ENCODE data around the gene SLC39A10. TPM values are rescaled to one million over a fixed set of nuclear protein-coding genes. Genes with fewer than 3 reads are reported as not detected.
A peak's percentile ranks its signal among the peaks of the same experiment; 100 is the strongest.

Gene SLC39A10
- total and polyA plus RNA-seq, 9 of the 15 experiments (the other 6 are each of a cell fraction or from before 2014, with no cell fraction given), result 12.5 to 40.1 (median 23.1) TPM

DNA sequence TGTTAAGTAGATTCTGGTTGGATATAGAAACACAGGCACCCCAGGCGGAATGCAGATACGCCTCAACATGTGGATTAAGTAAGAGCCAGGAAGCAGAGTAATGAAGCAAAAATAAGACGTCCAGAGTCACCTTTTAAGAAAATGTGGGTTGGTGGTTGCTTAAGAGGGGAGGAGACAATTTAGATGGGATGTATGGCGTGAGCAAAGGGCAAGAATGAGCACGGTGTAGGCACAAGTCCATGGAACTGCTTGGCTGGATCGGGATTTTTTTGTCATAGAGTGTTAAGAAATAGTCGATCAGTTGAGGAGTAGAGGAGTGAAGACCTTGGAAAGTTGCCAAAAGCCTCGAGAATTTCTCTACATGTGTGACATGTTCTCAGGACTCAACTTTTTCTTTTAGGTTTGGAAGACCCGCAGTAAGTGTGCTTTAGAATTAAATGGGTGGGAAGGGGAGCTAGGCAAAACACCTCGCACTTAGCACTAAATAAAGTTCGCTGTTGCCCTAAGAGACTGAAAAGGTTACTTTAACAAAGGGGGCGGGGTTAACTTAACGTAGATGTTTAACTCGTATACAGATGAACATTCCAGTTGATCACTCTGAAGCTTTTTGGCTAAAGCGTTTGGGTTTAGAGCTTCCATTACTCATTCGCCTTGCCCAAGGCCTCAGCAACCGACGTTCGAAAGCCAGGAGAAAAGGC is 716 bp upstream of the SLC39A10 start (continued):
- TF ChIP-seq PCBP1 (IDR thresholded peaks at IDR 0.05; ENCODE audit: low read depth, low read length, poor library complexity, severe bottlenecking), result no peak
- TF ChIP-seq, protein P1, sequence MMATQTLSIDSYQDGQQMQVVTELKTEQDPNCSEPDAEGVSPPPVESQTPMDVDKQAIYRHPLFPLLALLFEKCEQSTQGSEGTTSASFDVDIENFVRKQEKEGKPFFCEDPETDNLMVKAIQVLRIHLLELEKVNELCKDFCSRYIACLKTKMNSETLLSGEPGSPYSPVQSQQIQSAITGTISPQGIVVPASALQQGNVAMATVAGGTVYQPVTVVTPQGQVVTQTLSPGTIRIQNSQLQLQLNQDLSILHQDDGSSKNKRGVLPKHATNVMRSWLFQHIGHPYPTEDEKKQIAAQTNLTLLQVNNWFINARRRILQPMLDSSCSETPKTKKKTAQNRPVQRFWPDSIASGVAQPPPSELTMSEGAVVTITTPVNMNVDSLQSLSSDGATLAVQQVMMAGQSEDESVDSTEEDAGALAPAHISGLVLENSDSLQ (IDR thresholded peaks at IDR 0.05), result no peak
- TF ChIP-seq ETV6 (IDR thresholded peaks at IDR 0.05; ENCODE audit: borderline replicate concordance in 1 of 2, low read depth in 2 of 2, low read length in 1 of 2), result no peak
- TF ChIP-seq ETV6 (CRISPR knock-in tag; IDR thresholded peaks at IDR 0.05; ENCODE audit: borderline replicate concordance), result no peak
- TF ChIP-seq, protein P2, sequence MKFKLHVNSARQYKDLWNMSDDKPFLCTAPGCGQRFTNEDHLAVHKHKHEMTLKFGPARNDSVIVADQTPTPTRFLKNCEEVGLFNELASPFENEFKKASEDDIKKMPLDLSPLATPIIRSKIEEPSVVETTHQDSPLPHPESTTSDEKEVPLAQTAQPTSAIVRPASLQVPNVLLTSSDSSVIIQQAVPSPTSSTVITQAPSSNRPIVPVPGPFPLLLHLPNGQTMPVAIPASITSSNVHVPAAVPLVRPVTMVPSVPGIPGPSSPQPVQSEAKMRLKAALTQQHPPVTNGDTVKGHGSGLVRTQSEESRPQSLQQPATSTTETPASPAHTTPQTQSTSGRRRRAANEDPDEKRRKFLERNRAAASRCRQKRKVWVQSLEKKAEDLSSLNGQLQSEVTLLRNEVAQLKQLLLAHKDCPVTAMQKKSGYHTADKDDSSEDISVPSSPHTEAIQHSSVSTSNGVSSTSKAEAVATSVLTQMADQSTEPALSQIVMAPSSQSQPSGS (CRISPR knock-in tag; IDR thresholded peaks at IDR 0.05), result no peak
- TF ChIP-seq THRAP3 (IDR thresholded peaks at IDR 0.05; ENCODE audit: borderline replicate concordance), result no peak
- no peak for TF ChIP-seq BACH1 (tag; IDR thresholded peaks at IDR 0.05)
- TF ChIP-seq FOXP1 (CRISPR knock-in tag; IDR thresholded peaks at IDR 0.05), result no peak
- TF ChIP-seq ZNF583 (CRISPR knock-in tag; IDR thresholded peaks at IDR 0.05), result no peak
- TF ChIP-seq, protein P3, sequence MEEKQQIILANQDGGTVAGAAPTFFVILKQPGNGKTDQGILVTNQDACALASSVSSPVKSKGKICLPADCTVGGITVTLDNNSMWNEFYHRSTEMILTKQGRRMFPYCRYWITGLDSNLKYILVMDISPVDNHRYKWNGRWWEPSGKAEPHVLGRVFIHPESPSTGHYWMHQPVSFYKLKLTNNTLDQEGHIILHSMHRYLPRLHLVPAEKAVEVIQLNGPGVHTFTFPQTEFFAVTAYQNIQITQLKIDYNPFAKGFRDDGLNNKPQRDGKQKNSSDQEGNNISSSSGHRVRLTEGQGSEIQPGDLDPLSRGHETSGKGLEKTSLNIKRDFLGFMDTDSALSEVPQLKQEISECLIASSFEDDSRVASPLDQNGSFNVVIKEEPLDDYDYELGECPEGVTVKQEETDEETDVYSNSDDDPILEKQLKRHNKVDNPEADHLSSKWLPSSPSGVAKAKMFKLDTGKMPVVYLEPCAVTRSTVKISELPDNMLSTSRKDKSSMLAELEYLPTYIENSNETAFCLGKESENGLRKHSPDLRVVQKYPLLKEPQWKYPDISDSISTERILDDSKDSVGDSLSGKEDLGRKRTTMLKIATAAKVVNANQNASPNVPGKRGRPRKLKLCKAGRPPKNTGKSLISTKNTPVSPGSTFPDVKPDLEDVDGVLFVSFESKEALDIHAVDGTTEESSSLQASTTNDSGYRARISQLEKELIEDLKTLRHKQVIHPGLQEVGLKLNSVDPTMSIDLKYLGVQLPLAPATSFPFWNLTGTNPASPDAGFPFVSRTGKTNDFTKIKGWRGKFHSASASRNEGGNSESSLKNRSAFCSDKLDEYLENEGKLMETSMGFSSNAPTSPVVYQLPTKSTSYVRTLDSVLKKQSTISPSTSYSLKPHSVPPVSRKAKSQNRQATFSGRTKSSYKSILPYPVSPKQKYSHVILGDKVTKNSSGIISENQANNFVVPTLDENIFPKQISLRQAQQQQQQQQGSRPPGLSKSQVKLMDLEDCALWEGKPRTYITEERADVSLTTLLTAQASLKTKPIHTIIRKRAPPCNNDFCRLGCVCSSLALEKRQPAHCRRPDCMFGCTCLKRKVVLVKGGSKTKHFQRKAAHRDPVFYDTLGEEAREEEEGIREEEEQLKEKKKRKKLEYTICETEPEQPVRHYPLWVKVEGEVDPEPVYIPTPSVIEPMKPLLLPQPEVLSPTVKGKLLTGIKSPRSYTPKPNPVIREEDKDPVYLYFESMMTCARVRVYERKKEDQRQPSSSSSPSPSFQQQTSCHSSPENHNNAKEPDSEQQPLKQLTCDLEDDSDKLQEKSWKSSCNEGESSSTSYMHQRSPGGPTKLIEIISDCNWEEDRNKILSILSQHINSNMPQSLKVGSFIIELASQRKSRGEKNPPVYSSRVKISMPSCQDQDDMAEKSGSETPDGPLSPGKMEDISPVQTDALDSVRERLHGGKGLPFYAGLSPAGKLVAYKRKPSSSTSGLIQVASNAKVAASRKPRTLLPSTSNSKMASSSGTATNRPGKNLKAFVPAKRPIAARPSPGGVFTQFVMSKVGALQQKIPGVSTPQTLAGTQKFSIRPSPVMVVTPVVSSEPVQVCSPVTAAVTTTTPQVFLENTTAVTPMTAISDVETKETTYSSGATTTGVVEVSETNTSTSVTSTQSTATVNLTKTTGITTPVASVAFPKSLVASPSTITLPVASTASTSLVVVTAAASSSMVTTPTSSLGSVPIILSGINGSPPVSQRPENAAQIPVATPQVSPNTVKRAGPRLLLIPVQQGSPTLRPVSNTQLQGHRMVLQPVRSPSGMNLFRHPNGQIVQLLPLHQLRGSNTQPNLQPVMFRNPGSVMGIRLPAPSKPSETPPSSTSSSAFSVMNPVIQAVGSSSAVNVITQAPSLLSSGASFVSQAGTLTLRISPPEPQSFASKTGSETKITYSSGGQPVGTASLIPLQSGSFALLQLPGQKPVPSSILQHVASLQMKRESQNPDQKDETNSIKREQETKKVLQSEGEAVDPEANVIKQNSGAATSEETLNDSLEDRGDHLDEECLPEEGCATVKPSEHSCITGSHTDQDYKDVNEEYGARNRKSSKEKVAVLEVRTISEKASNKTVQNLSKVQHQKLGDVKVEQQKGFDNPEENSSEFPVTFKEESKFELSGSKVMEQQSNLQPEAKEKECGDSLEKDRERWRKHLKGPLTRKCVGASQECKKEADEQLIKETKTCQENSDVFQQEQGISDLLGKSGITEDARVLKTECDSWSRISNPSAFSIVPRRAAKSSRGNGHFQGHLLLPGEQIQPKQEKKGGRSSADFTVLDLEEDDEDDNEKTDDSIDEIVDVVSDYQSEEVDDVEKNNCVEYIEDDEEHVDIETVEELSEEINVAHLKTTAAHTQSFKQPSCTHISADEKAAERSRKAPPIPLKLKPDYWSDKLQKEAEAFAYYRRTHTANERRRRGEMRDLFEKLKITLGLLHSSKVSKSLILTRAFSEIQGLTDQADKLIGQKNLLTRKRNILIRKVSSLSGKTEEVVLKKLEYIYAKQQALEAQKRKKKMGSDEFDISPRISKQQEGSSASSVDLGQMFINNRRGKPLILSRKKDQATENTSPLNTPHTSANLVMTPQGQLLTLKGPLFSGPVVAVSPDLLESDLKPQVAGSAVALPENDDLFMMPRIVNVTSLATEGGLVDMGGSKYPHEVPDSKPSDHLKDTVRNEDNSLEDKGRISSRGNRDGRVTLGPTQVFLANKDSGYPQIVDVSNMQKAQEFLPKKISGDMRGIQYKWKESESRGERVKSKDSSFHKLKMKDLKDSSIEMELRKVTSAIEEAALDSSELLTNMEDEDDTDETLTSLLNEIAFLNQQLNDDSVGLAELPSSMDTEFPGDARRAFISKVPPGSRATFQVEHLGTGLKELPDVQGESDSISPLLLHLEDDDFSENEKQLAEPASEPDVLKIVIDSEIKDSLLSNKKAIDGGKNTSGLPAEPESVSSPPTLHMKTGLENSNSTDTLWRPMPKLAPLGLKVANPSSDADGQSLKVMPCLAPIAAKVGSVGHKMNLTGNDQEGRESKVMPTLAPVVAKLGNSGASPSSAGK (IDR thresholded peaks at IDR 0.05), result peak; percentile 62
- TF ChIP-seq PRMT5 (CRISPR knock-in tag; IDR thresholded peaks at IDR 0.05), result no peak
- no peak for TF ChIP-seq MAFK (IDR thresholded peaks at IDR 0.05; ENCODE audit: low read length)
- TF ChIP-seq XRCC3 (IDR thresholded peaks at IDR 0.05), result no peak
- TF ChIP-seq PRPF4 (IDR thresholded peaks at IDR 0.05; ENCODE audit: insufficient read depth, low read depth, low read length, poor library complexity, severe bottlenecking), result no peak
- TF ChIP-seq EP400 (IDR thresholded peaks at IDR 0.05), result no peak

Measured in K562 (cell line).